H1 (cell line): ENCODE data around the gene ITPK1. TPM values are rescaled to one million over a fixed set of nuclear protein-coding genes. Genes with fewer than 3 reads are reported as not detected.

Experiments used
- CTCF ChIA-PET: fragments of 300-600 bp; sonication (Branson Sonifier 250); formaldehyde crosslinking; loops from one replicate; lab custom pipeline; 2021; ENCODE audit not compliant: partially characterized antibody; lab: Charles Lee
- POLR2A ChIA-PET: fragments of 300-600 bp; sonication (Branson Sonifier 250); formaldehyde crosslinking; loops from one replicate; lab custom pipeline; 2021; ENCODE audit warnings: inconsistent platforms; ENCODE audit not compliant: partially characterized antibody; lab: Charles Lee
- DNase-seq, 2 experiments: peaks; one replicate each; pipeline versions ENCODE4 v3.0.0 to v3.0.0-alpha.2; 2010 to 2022; ENCODE audit warnings: low spot score in 2 of 2, low read depth in 1 of 2, mixed read lengths in 1 of 2
- FAIRE-seq: peaks from 2 replicates; lab custom pipeline; 2011; peaks lifted over from hg19 to GRCh38; lab: Jason Lieb, UNC
- H2AFZ ChIP-seq: 2 replicates; pipeline ENCODE4 v1.8.1; 2012; ENCODE audit warnings: low read length, inconsistent platforms
- H2AK5ac ChIP-seq: 2 replicates; pipeline ENCODE4 v1.6.1; 2013; ENCODE audit warnings: low read depth, low read length
- H2BK120ac ChIP-seq: replicated peaks from 2 replicates; pipeline ENCODE3; 2013; ENCODE audit warnings: low read depth, low read length, inconsistent platforms
- H2BK12ac ChIP-seq: 2 replicates; pipeline ENCODE4 v1.6.1; 2013; ENCODE audit warnings: low read depth, low read length
- H2BK15ac ChIP-seq: 2 replicates; pipeline ENCODE4 v1.6.1; 2013; ENCODE audit warnings: low read length
- H2BK20ac ChIP-seq: 2 replicates; pipeline ENCODE4 v1.6.1; 2013; ENCODE audit warnings: low read length
- H2BK5ac ChIP-seq: 2 replicates; pipeline ENCODE4 v1.6.1; 2013; ENCODE audit warnings: low read depth, low read length
- H3K14ac ChIP-seq: 2 replicates; pipeline ENCODE4 v1.6.1; 2013; ENCODE audit warnings: inconsistent platforms; ENCODE audit not compliant: insufficient read length
- H3K18ac ChIP-seq: 2 replicates; pipeline ENCODE4 v1.6.1; 2013; ENCODE audit warnings: low read length; ENCODE audit errors: extremely low read depth
- H3K23ac ChIP-seq: 2 replicates; pipeline ENCODE4 v1.6.1; 2013; ENCODE audit warnings: inconsistent platforms; ENCODE audit not compliant: insufficient read length
- H3K23me2 ChIP-seq: 2 replicates; pipeline ENCODE4 v1.6.1; 2013; ENCODE audit warnings: low read depth, low read length
- H3K27ac ChIP-seq: 2 replicates; pipeline ENCODE4 v1.6.1; 2011; ENCODE audit warnings: low read depth, low read length, inconsistent platforms
- H3K27me3 ChIP-seq, 4 experiments: replicated peaks in 1 of 4; 1 replicate in 1 of 4; 2 replicates in 3 of 4; pipeline versions ENCODE4 v1.6.1 to v1.8.1; 2011 to 2013; ENCODE audit warnings: low read length in 3 of 4, mild to moderate bottlenecking in 3 of 4, inconsistent platforms in 2 of 4, mixed read lengths in 2 of 4, moderate library complexity in 1 of 4; ENCODE audit not compliant: control insufficient read depth in 3 of 4, insufficient read depth in 3 of 4; ENCODE audit errors: extremely low read depth in 1 of 4
- H3K36me3 ChIP-seq, 4 experiments: 2 replicates each; pipeline versions ENCODE4 v1.6.1 to v1.8.1; 2011 to 2013; ENCODE audit warnings: mild to moderate bottlenecking in 4 of 4, low read length in 3 of 4, moderate library complexity in 2 of 4, control low read depth in 1 of 4, inconsistent platforms in 1 of 4; ENCODE audit not compliant: insufficient read depth in 4 of 4, control insufficient read depth in 2 of 4
- H3K4ac ChIP-seq: replicated peaks from 2 replicates; pipeline ENCODE3; 2013; ENCODE audit warnings: low read length, low read depth, mixed read lengths, inconsistent platforms; ENCODE audit not compliant: insufficient read length
- H3K4me1 ChIP-seq, 4 experiments: replicated peaks in 1 of 4; 1 replicate in 1 of 4; 2 replicates in 3 of 4; pipeline versions ENCODE4 v1.6.1 to v1.8.1; 2011 to 2013; ENCODE audit warnings: low read length in 3 of 4, inconsistent platforms in 2 of 4, mixed read lengths in 1 of 4; ENCODE audit not compliant: insufficient read depth in 4 of 4, control insufficient read depth in 3 of 4
- H3K4me2 ChIP-seq, 2 experiments: 2 replicates each; pipeline versions ENCODE4 v1.6.1 to v1.8.1; 2011 to 2013; ENCODE audit warnings: low read depth in 2 of 2, low read length in 2 of 2, control low read depth in 1 of 2, inconsistent platforms in 1 of 2, mild to moderate bottlenecking in 1 of 2; ENCODE audit not compliant: insufficient read depth in 1 of 2
- H3K4me3 ChIP-seq, 4 experiments: fragments of 200-600, 300-600 bp in 1 of 4; sonication (generic), shearing (Covaris generic), sonication (Bioruptor Twin) in 1 of 4; 2 replicates each; pipeline versions ENCODE4 v1.5.1 to v1.8.1; 2011 to 2016; ENCODE audit warnings: low read length in 4 of 4, low read depth in 3 of 4, control low read depth in 2 of 4, inconsistent platforms in 2 of 4, mild to moderate bottlenecking in 2 of 4, mixed read lengths in 1 of 4, moderate library complexity in 1 of 4; ENCODE audit not compliant: insufficient read depth in 2 of 4; ENCODE audit errors: extremely low read depth in 1 of 4
- H3K56ac ChIP-seq: replicated peaks from 2 replicates; pipeline ENCODE3; 2013; ENCODE audit warnings: low read depth, mild to moderate bottlenecking, mixed read lengths, low read length, inconsistent platforms; ENCODE audit not compliant: insufficient read length
- H3K79me1 ChIP-seq: 2 replicates; pipeline ENCODE4 v1.6.1; 2013; ENCODE audit warnings: low read depth, low read length, control low read depth
- H3K79me2 ChIP-seq, 2 experiments: 2 replicates each; pipeline versions ENCODE4 v1.6.1 to v1.8.1; 2012 to 2013; ENCODE audit warnings: low read length in 2 of 2, mild to moderate bottlenecking in 2 of 2, inconsistent platforms in 1 of 2; ENCODE audit not compliant: insufficient read depth in 2 of 2, control insufficient read depth in 1 of 2
- H3K9ac ChIP-seq, 4 experiments: replicated peaks in 1 of 4; 1 replicate in 1 of 4; 2 replicates in 3 of 4; pipeline versions ENCODE4 v1.6.1 to v1.8.1; 2011 to 2013; ENCODE audit warnings: low read depth in 3 of 4, low read length in 3 of 4, control low read depth in 2 of 4, mild to moderate bottlenecking in 2 of 4, moderate library complexity in 2 of 4, inconsistent platforms in 1 of 4; ENCODE audit errors: extremely low read depth in 1 of 4
- H3K9me3 ChIP-seq, 2 experiments: 2 replicates each; pipeline versions ENCODE4 v1.6.1 to v1.8.1; 2012 to 2013; ENCODE audit warnings: mild to moderate bottlenecking in 2 of 2, moderate library complexity in 2 of 2, control low read depth in 1 of 2, inconsistent platforms in 1 of 2, low read depth in 1 of 2, low read length in 1 of 2, mixed read lengths in 1 of 2; ENCODE audit not compliant: insufficient read depth in 2 of 2
- H4K20me1 ChIP-seq, 2 experiments: replicated peaks in 1 of 2; 2 replicates each; pipeline versions ENCODE3 to v1.8.1; 2011 to 2013; ENCODE audit warnings: inconsistent platforms in 2 of 2, low read length in 2 of 2, mild to moderate bottlenecking in 1 of 2; ENCODE audit not compliant: insufficient read depth in 2 of 2, control insufficient read depth in 1 of 2
- H4K5ac ChIP-seq: 2 replicates; pipeline ENCODE4 v1.6.1; 2013; ENCODE audit warnings: low read length, low read depth, mixed read lengths, inconsistent platforms; ENCODE audit not compliant: insufficient read length
- H4K8ac ChIP-seq: 2 replicates; pipeline ENCODE4 v1.8.0; 2013; ENCODE audit warnings: mild to moderate bottlenecking, moderate library complexity, low read length, inconsistent platforms; ENCODE audit not compliant: insufficient read depth; ENCODE audit errors: extremely low read depth
- H4K91ac ChIP-seq: replicated peaks from 2 replicates; pipeline ENCODE3; 2013; ENCODE audit warnings: low read length, mixed read lengths, inconsistent platforms; ENCODE audit not compliant: insufficient read length
- CEBPB ChIP-seq: IDR thresholded peaks from 2 replicates; pipeline ENCODE4 v1.6.1; 2012; ENCODE audit warnings: low read depth, low read length
- HDAC2 ChIP-seq, 2 experiments: fragments of 300-600 bp in 1 of 2; sonication (generic) in 1 of 2; IDR thresholded peaks; 2 replicates each; pipeline ENCODE4 v1.6.1; 2011 to 2012; ENCODE audit warnings: low read depth in 2 of 2, low read length in 2 of 2, mild to moderate bottlenecking in 2 of 2, moderate library complexity in 2 of 2, borderline replicate concordance in 1 of 2, inconsistent platforms in 1 of 2
- JUND ChIP-seq: IDR thresholded peaks from 2 replicates; pipeline ENCODE4 v1.6.1; 2011; ENCODE audit warnings: mild to moderate bottlenecking, improper control_type of control experiment, low read length
- MAFK ChIP-seq: IDR thresholded peaks from 2 replicates; pipeline ENCODE4 v1.6.1; 2012; ENCODE audit warnings: low read depth, mild to moderate bottlenecking, improper control_type of control experiment, low read length
- PHF8 ChIP-seq: fragments of 200-600 bp; sonication (generic); conservative IDR thresholded peaks from 2 replicates; pipeline ENCODE4 v1.7.1; 2012; ENCODE audit warnings: low read depth, mild to moderate bottlenecking, inconsistent platforms, low read length, moderate library complexity
- RNF2 ChIP-seq: fragments of 200-900, 300-1000 bp; sonication (generic); IDR thresholded peaks from 2 replicates; pipeline ENCODE4 v1.7.1; 2016; ENCODE audit warnings: borderline replicate concordance, low read depth, mild to moderate bottlenecking, antibody characterized with exemption, low read length; ENCODE audit not compliant: poor library complexity, severe bottlenecking; ENCODE audit errors: missing control alignments
- RXRA ChIP-seq: IDR thresholded peaks from 2 replicates; pipeline ENCODE4 v1.6.1; 2011; ENCODE audit warnings: low read depth, mild to moderate bottlenecking, low read length, moderate library complexity; ENCODE audit not compliant: insufficient read depth
- SIRT6 ChIP-seq: IDR thresholded peaks from one replicate; pipeline ENCODE4 v1.7.1; 2012; ENCODE audit warnings: low read length, inconsistent platforms
- SIX5 ChIP-seq: IDR thresholded peaks from 2 replicates; pipeline ENCODE4 v1.6.1; 2011; ENCODE audit warnings: mild to moderate bottlenecking, low read depth, low read length
- SUZ12 ChIP-seq: fragments of 200-600 bp; sonication (generic); IDR thresholded peaks from 2 replicates; pipeline ENCODE4 v1.6.1; 2012; ENCODE audit warnings: mild to moderate bottlenecking, inconsistent platforms, low read length, moderate library complexity, mixed read lengths
- TAF1 ChIP-seq: IDR thresholded peaks from 2 replicates; pipeline ENCODE4 v1.6.1; 2011; ENCODE audit warnings: mild to moderate bottlenecking, low read depth, low read length
- ZNF274 ChIP-seq: IDR thresholded peaks from 2 replicates; pipeline ENCODE4 v1.7.0; 2012; ENCODE audit warnings: low read length, borderline replicate concordance; ENCODE audit errors: extremely low read depth
- WGBS, 2 experiments: shearing (Covaris generic) in 1 of 2; methylation state at CpG; one replicate each; pipeline versions ENCODE4 v1.1.6 to v1.1.7; 2013 to 2015; ENCODE audit warnings: low lambda C conversion rate in 2 of 2, mixed read lengths in 2 of 2, inconsistent platforms in 1 of 2, low coverage in 1 of 2, missing lambda C conversion rate in 1 of 2; ENCODE audit not compliant: insufficient replicate concordance in 2 of 2, insufficient coverage in 1 of 2, insufficient read length in 1 of 2; ENCODE audit errors: extremely low coverage in 1 of 2, missing lambda C conversion rate in 1 of 2; 5-methylcytosine and 5-hydroxymethylcytosine counted together
- polyA plus RNA-seq, 7 experiments: library from polyadenylated mRNA; depleted of rRNA in 3 of 7; stranded (reverse) in 5 of 7; unstranded in 2 of 7; fragments of >200 nt in 5 of 7; fragments of 200-250 nt in 2 of 7; gene quantifications; 1 replicate in 5 of 7; 2 replicates in 1 of 7; 4 replicates in 1 of 7; pipeline versions ENCODE4 v1.2.1 to v1.2.3, GENCODE V29; 2011 to 2013; ENCODE audit warnings: missing spikeins in 2 of 7, mixed read lengths in 2 of 7
- total RNA-seq: library from RNA; stranded (reverse); fragmentation: NEBNext Ultra II Directional; extraction: Animal tissue kit (Norgen Biotek cat#: 25700); gene quantifications from 2 replicates; pipeline ENCODE4 v1.2.1, GENCODE V29; 2021

Gene ITPK1
- total and polyA plus RNA-seq, 2 of the 8 experiments (the other 6 are each of a cell fraction or from before 2014, with no cell fraction given), result 108 to 143 TPM

- Histone ChIP-seq H3K36me3 (peaks cover 8 to 22% (median 12%) of the 10 kb centered on the region in 4 experiments; a peak in 7 of 8 replicates), H3K23me2 (no peaks in the 10 kb centered on the region), H3K56ac (no peak overlapping the region), H4K8ac (no peak overlapping the region; the same call in 1 of the 2 replicates), H3K27me3 (no peaks in the 10 kb centered on the region), H2AFZ (no peak overlapping the region), H3K9ac (no peak overlapping the region), H3K18ac (no peak overlapping the region), H2BK20ac (no peak overlapping the region), H2AK5ac (no peak overlapping the region), H4K20me1 (peaks cover 0 to 7% of the 10 kb centered on the region in 2 experiments), H4K91ac (no peak overlapping the region), H3K27ac (no peak overlapping the region), H2BK12ac (no peak overlapping the region), H3K9me3 (no peaks in the 10 kb centered on the region), H2BK120ac (no peak overlapping the region), H3K14ac (no peak overlapping the region), H3K4ac (no peak overlapping the region), H4K5ac (no peak overlapping the region), H3K4me3 (no peak overlapping the region), H3K23ac (no peak overlapping the region), H3K4me2 (no peak overlapping the region), H2BK15ac (no peak overlapping the region), H3K4me1 (peaks cover 0 to 3% (median 0%) of the 10 kb centered on the region in 4 experiments; a peak in 1 of 7 replicates), H3K79me2 (no peaks in the 10 kb centered on the region), H3K79me1 (no peaks in the 10 kb centered on the region), H2BK5ac (no peak overlapping the region)
- CTCF ChIA-PET, result interaction anchor here (0.6 to 5.9 kb wide), 42 partner anchors 10 to 638 kb away, joined by 3 to 43 read pairs (median 4); no protein-coding TSS in a partner anchor
- WGBS, 2 experiments, result 91% methylated on average over 32 of the region's 32 CpGs; no CpG with 5 or more reads in 1 of the 2 experiments
- POLR2A ChIA-PET, result interaction anchor here (0.5 to 1.2 kb wide), 2 partner anchors 29 to 232 kb away, joined by 3 read pairs; partner anchors contain the start of genes LYSET and MOAP1
- DNase-seq, result no peak
- no peak for FAIRE-seq
- TF ChIP-seq JUND (no peak), RNF2 (no peak), HDAC2 (IDR thresholded peaks at IDR 0.05; ENCODE audit: borderline replicate concordance in 1 of 2, low read depth in 2 of 2, low read length in 2 of 2) (no peak), MAFK (no peak), SIX5 (no peak), ZNF274 (no peak), SIRT6 (no peak), SUZ12 (no peak), TAF1 (no peak), CEBPB (no peak), RXRA (no peak), PHF8 (no peak)
Observed at GRCh38 chr14:92952481-92953298, 163.0 kb downstream of the ITPK1 start.
